HG03280 (cell line): ENCODE results near the gene ZSWIM6.

Experiments used
- ATAC-seq: cut with Tn5 transposase; IDR thresholded peaks from one replicate; pipeline ENCODE4 v1.9.1; 2021; ENCODE audit warnings: mild to moderate bottlenecking, moderate library complexity; ENCODE audit not compliant: unreplicated experiment

Gene ZSWIM6

DNA sequence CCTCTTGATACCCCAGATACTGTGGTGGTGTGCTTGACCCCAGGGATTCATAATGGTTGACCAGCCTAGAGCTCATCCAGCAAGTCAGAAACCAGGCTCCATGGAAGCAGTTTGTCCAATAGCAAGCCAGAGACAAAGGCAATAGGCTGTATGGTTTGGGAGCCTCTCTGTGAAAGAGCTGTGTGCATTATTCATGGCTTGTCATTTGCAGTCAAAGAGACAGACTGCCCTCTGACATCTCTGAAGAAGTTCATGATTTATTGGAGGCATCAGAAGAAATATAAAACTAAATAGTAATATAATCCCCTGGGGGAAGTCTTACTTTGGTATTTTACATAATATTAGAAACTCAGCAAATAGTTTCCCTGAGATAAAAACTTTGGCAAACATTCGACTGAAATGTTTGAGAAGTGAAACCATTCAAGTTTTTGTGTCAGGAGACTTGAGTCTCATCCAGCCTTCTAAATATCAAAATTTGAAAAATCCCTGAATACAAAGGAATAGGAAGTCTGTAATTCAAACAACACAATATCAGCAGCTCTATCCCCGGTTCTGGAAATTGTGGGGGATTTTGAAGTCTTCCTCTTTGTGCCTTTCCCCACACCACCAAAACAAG, 250.3 kb downstream of the ZSWIM6 start:
- ATAC-seq: no peak

DNA sequence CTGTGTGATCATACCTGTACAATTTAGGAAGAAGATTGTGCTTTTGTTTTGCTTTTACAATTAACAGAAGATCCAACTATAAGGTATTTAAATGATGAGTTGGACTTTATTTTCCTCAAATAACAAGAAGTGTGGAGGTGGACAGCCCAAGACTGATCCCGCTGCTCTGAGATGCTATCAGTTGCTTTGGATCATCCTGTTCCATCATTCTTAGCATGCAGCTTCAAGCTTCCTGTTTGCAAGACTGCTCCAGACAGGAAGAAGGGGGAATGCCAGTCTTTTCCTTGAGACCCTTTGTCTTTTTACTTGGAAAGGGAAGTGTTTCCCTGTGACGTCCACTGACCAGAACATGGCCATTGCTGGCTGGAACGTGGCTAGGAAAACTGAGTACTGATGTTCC, 250.8 kb downstream of the ZSWIM6 start:
- ATAC-seq: no peak

DNA sequence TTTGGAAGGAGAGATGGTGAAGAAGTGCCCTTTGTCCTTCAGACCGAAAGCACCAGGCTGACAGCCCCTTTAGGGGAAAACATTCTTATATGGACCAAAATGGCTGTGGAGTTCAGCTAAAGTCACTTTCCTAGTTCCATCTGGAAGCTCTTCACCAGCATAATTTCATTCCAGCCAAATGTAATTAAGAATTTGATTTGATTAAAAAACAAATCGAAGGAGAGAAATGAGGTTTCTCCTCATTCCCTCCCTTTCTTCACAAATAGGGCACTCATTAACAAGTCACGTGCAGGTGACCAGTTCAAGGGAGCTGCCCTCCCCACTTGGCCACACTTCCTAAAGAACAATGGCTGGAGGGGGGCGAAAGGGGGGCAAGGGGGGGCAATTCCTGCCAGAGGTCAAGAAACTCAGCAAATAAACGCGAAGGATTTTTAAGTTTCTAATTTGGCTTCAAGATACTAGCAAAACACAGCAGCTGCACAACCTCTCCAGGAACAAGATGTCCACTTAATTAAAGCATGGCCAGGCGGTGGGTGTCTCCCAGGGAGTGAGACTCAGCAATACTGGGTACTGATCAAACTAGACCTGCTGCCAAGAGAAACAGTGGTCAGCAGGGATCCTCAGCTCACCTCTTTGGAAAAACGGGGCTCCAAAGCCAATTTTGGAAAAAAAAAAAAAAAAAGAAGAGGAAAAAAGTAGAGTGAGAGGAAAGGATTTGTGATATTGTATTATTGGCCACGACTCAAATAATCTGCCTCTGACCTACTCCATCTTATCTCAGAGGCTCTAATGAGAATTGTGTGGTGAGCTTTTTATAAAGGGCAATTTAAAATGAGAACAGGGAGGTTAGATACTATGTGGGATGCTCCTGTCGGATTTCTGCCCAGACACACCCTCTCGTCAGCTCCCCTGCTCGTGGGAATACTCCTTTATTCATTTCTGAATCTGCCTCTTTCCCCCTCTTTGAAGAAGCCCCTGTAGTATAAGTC, 254.3 kb downstream of the ZSWIM6 start:
- no peak for ATAC-seq

- ATAC-seq: no peak
Measured at GRCh38 chr5:61587125-61587524, 255.1 kb downstream of the ZSWIM6 start.

DNA sequence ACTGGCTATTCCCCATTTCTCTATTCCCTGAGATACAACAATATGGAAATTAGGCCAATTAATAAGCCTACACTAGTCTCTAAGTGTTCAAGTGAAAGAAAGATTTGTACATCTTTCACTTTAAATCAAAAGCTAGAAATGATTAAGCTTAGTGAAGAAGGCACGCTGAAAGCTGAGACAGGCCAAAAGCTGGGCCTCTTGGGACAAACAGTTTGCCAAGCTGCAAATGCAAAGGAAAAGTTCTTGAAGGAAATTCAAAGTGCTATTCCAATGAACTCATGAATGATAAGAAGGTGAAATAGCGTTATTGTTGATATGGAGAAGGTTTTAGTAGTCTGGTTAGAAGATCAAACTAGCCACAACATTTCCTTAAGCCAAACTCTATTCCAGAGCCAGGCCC, 256.2 kb downstream of the ZSWIM6 start:
- ATAC-seq: no peak

DNA sequence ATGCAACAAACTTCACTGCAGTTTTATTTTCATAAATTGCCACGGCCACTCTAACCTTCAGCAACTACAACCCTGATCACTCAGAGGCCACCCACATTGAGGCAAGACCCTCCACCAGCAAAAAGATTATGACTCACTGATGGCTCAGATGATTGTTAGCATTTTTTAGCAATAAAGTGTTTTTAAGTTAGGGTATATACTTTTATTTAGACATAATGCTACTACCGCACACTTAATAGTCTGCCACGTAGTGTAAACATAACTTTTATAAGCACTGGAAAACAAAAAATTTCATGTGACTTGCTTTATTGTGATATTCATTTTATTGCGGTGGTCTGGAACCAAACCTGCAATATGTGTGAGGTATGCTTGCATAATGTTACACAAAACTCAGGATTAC, 257.9 kb downstream of the ZSWIM6 start:
- no peak for ATAC-seq

DNA sequence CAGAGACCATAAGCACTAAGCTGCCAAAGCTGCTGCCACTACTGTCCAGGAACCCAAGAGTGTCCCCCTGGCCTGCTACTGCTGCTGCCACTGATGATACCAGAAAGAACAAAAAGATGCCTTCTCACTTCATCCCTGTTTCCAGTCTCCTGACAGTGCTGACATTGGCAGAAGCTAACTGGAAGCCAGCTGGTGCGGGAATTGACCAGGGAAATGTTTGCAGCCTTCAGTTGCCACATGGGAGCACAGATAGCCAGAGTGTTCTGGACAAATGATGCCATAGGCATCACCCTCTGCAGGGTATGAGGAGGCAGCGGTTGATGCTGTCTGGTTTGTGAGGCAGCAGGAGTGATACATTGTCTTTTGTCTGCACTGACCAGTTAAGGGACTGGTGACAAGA, 258.4 kb downstream of the ZSWIM6 start:
- ATAC-seq: no peak

GRCh38 chr5:61591859-61592258, 259.8 kb downstream of the ZSWIM6 start:
- ATAC-seq: no peak

DNA sequence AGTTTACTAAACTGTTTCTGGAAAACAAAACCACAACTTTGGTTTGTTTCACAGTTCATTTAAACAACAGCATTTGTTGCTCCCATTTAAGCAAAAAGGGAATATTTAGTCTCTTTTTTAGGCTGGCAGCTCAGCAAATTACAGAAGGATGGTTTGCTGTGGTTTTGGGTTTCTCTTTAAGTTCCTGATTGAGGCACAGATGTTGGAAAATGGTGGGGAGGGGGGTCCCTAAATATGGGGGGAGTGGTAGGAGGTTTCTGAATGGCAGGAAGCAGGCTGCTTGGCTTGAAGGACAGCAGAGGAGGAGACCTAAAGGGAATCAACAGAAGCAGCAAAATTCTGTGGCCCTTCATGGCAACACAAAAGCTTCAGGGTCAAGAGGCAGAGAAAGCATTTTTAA, 263.4 kb downstream of the ZSWIM6 start:
- no peak for ATAC-seq
